Measurements from ENCODE around the gene FBLN1. TPM values are rescaled to one million over a fixed set of nuclear protein-coding genes. Genes with fewer than 3 reads are reported as not detected.

The FBLN1 gene
- polyA plus RNA-seq, 1 donor from 2014 or later: 3.4 TPM

GRCh38 chr22:45533703-45534102 lies 31.0 kb downstream of the FBLN1 start:
- no peak overlapping the region for H3K4me2 ChIP-seq (ENCODE audit: low read length)
- H3K36me3 ChIP-seq (ENCODE audit: insufficient read depth, low read length): no peaks in the 10 kb centered on the region
- no peaks in the 10 kb centered on the region for H4K20me1 ChIP-seq (ENCODE audit: insufficient read depth)
- H3K9me3 ChIP-seq (ENCODE audit: low read length): no peaks in the 10 kb centered on the region
- no peaks in the 10 kb centered on the region for H3K27me3 ChIP-seq (ENCODE audit: insufficient read depth, low read depth, low read length)
- H2AFZ ChIP-seq (ENCODE audit: low read depth, low read length): no peak overlapping the region
- no peaks in the 10 kb centered on the region for H3F3A ChIP-seq (ENCODE audit: insufficient read depth, low read length, poor library complexity, severe bottlenecking)
- H3K9me2 ChIP-seq (ENCODE audit: insufficient read depth, low read length): no peaks in the 10 kb centered on the region
- no peak overlapping the region for H3K27ac ChIP-seq (ENCODE audit: low read length)
- no peak overlapping the region for H3K4me3 ChIP-seq (ENCODE audit: low read length)
- TF ChIP-seq REST (IDR thresholded peaks at IDR 0.05; ENCODE audit: borderline replicate concordance) (no peak), EP300 (conservative IDR thresholded peaks at IDR 0.05; ENCODE audit: poor library complexity, severe bottlenecking) (no peak), TAF1 (IDR thresholded peaks at IDR 0.05; ENCODE audit: low read depth) (no peak), EZH2 (IDR thresholded peaks at IDR 0.05; ENCODE audit: borderline replicate concordance, insufficient read depth, low read length, poor library complexity, severe bottlenecking) (no peak), MXI1 (conservative IDR thresholded peaks at IDR 0.05; ENCODE audit: poor library complexity, severe bottlenecking) (no peak), POLR2AphosphoS5 (IDR thresholded peaks at IDR 0.05) (no peak), RAD21 (conservative IDR thresholded peaks at IDR 0.05) (no peak), SMC3 (conservative IDR thresholded peaks at IDR 0.05; ENCODE audit: poor library complexity) (no peak), CTCF (IDR thresholded peaks at IDR 0.05; ENCODE audit: poor library complexity, severe bottlenecking) (no peak)
- no peak overlapping the region for H3K9ac ChIP-seq (ENCODE audit: low read length)
- no peaks in the 10 kb centered on the region for H3K79me2 ChIP-seq (replicated peaks; ENCODE audit: insufficient read depth, low read length)

- no peak overlapping the region for H3K4me3 ChIP-seq (ENCODE audit: low read length)
- no peaks in the 10 kb centered on the region for H3K36me3 ChIP-seq (ENCODE audit: insufficient read depth, low read length)
These were observed 31.9 kb downstream of the FBLN1 start for GRCh38 chr22:45534339-45535192.

More at GRCh38 chr22:45534339-45535192, 31.9 kb downstream of the FBLN1 start:
- H3F3A ChIP-seq (ENCODE audit: insufficient read depth, low read length, poor library complexity, severe bottlenecking): no peaks in the 10 kb centered on the region
- no peaks in the 10 kb centered on the region for H3K79me2 ChIP-seq (replicated peaks; ENCODE audit: insufficient read depth, low read length)
- no peak overlapping the region for H3K4me2 ChIP-seq (ENCODE audit: low read length)
- no peak overlapping the region for H3K27ac ChIP-seq (ENCODE audit: low read length)
- no peak for TF ChIP-seq MXI1 (conservative IDR thresholded peaks at IDR 0.05; ENCODE audit: poor library complexity, severe bottlenecking)
- TF ChIP-seq TAF1 (IDR thresholded peaks at IDR 0.05; ENCODE audit: low read depth): no peak
- no peak for TF ChIP-seq RAD21 (conservative IDR thresholded peaks at IDR 0.05)
- no peak for TF ChIP-seq CTCF (IDR thresholded peaks at IDR 0.05; ENCODE audit: poor library complexity, severe bottlenecking)
- no peak for TF ChIP-seq SMC3 (conservative IDR thresholded peaks at IDR 0.05; ENCODE audit: poor library complexity)
- no peak for TF ChIP-seq EP300 (conservative IDR thresholded peaks at IDR 0.05; ENCODE audit: poor library complexity, severe bottlenecking)
- TF ChIP-seq POLR2AphosphoS5 (IDR thresholded peaks at IDR 0.05): no peak
- no peak for TF ChIP-seq REST (IDR thresholded peaks at IDR 0.05; ENCODE audit: borderline replicate concordance)
- no peak for TF ChIP-seq EZH2 (IDR thresholded peaks at IDR 0.05; ENCODE audit: borderline replicate concordance, insufficient read depth, low read length, poor library complexity, severe bottlenecking)
- no peaks in the 10 kb centered on the region for H3K27me3 ChIP-seq (ENCODE audit: insufficient read depth, low read depth, low read length)
- no peaks in the 10 kb centered on the region for H4K20me1 ChIP-seq (ENCODE audit: insufficient read depth)
- no peaks in the 10 kb centered on the region for H3K9me2 ChIP-seq (ENCODE audit: insufficient read depth, low read length)
- no peak overlapping the region for H2AFZ ChIP-seq (ENCODE audit: low read depth, low read length)
- no peaks in the 10 kb centered on the region for H3K9me3 ChIP-seq (ENCODE audit: low read length)
- no peak overlapping the region for H3K9ac ChIP-seq (ENCODE audit: low read length)

All from neural cell (in vitro differentiated cells).